Suppressor macrophage (primary cell): ENCODE results near the gene TNFRSF13B.
"Not testable (repeated sequence)": the region's sequence is repeated elsewhere in the genome, so short reads cannot be mapped to it uniquely, and the experiment has no call there.

Experiments
- DNase-seq, 4 experiments: peaks; one replicate each; pipeline ENCODE4 v3.0.0-alpha.2; 2020 to 2022

TNFRSF13B gene

DNA sequence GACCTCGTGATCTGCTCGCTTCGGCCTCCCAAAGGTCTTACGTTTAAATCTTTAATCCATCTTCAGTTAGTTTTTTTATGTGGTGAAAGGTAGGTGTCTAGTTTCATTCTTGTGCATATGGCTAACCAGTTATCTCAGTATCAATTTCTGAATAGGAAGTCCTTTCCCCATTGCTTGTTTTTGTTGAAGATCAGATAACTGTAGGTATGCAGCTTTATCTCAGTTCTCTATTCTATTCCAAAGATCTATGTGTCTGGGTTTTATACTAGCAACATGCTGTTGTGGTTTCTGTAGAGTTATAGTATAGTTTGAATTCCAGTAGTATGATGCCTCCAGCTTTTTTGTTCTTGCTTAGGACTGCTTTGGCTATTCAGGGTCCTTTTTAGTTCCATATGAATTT is 65.2 kb downstream of the TNFRSF13B start:
- DNase-seq, result no peak

DNA sequence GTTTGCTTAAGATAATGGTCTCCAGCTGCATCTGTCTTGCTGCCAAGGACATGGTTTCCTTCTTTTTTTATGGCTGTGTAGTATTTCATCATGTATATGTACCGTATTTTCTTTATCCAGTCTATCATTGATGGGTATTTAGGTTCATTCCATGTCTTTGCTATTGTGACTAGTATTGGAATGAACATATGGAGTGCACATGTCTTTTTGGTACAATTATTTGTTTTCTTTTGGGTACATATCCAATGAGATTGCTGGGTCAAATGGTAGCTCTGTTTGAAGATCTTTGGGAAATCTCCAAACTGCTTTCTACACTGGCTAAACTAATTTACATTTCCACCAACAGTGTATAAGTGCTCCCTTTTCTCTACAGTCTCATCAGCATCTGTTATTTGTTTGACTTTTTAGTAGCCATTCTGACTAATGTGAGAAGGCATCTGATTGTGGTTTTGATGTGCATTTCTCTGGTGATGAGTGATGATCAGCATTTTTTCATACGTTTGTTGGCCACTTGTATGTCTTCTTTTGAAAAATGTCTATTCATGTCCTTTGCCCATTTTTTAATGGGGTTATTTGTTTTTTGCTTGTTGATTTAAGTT is 66.2 kb downstream of the TNFRSF13B start:
- DNase-seq, result no peak

- not testable (repeated sequence) for DNase-seq
Measured at GRCh38 chr17:16903070-16903469, 68.8 kb downstream of the TNFRSF13B start.

DNA sequence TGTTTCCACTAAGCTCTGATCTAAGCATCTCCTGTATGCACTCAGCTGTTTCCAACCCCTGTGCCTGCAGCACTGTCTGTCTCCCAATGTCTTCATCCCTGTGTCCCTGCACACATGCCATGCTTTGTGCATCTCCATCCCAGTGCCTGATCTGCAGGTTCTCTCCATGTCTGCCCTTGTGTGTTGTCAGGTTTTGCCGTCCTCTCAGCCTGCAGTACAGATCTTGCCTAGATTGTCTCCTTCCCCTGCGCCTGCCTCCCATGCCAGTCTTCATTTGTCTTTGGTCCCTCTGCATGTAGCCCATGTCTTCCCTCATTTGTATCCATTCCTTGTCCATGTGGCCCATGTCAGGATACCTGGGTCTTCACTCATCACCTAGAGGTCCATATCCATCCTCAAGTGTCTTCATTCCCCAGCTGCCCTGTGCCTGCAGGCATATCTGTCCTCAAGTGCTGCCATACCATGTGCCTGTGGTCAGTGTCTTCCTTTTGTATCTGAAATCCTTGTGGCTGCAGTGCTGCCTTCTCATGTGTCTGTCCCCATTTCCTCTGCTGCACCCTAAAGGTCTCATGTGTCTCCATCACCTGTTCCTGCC is 71.5 kb downstream of the TNFRSF13B start:
- no peak for DNase-seq

- DNase-seq, result not testable (repeated sequence)
Measured at GRCh38 chr17:16897211-16897896, 74.6 kb downstream of the TNFRSF13B start.

DNA sequence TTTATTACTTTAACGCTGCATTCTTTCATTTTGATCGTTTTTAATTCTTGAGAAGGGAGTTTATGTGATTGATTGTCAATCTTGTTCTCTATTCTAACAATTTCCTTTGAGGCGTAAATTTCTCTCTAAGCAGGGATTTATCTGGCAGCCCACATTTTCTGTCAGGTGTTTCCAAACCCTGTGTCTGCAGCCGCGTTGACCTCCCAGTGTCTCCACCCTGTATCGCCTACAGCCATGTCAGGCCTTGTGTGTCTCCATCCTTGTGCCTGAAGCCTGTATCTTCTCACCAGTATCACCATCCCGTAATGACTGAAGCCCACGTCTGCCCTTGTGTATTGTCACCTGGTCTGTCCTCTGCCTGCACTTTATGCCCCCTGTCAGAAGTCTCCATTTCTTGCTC is 75.7 kb downstream of the TNFRSF13B start:
- not testable (repeated sequence) for DNase-seq

DNA sequence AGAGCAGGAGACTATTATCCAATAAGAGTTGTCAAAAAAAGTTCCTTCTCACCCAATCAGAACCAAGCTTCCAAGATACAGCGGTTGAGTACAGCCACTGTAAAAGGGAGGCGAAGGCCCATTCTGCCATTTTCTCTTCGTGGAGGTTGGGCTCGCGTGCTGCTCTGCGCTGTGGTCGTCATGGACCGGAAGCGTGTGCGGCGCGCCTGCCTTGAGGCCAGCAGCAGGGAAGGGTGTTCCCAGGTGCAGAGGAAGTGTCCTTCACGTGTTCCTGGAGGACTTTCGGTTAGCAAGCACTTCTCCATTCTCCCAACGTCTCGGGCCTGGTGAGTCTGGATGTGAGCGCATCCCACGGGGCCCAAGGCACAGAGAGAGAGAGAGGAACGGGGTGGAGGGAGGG is 78.4 kb downstream of the TNFRSF13B start:
- DNase-seq, result not testable (repeated sequence)

GRCh38 chr17:16892876-16893454 is 79.0 kb downstream of the TNFRSF13B start:
- not testable (repeated sequence) for DNase-seq

- no peak for DNase-seq
Measured at GRCh38 chr17:16889088-16889465, 82.8 kb downstream of the TNFRSF13B start.
